HG03432 (cell line): ENCODE measurements around the gene HAUS7.
A peak's percentile ranks its signal among the peaks of the same experiment; 100 is the strongest.

Source experiments
- ATAC-seq: cut with Tn5 transposase; IDR thresholded peaks from one replicate; pipeline ENCODE4 v1.9.1; 2021; ENCODE audit warnings: mild to moderate bottlenecking, moderate library complexity; ENCODE audit not compliant: unreplicated experiment

Gene HAUS7

DNA sequence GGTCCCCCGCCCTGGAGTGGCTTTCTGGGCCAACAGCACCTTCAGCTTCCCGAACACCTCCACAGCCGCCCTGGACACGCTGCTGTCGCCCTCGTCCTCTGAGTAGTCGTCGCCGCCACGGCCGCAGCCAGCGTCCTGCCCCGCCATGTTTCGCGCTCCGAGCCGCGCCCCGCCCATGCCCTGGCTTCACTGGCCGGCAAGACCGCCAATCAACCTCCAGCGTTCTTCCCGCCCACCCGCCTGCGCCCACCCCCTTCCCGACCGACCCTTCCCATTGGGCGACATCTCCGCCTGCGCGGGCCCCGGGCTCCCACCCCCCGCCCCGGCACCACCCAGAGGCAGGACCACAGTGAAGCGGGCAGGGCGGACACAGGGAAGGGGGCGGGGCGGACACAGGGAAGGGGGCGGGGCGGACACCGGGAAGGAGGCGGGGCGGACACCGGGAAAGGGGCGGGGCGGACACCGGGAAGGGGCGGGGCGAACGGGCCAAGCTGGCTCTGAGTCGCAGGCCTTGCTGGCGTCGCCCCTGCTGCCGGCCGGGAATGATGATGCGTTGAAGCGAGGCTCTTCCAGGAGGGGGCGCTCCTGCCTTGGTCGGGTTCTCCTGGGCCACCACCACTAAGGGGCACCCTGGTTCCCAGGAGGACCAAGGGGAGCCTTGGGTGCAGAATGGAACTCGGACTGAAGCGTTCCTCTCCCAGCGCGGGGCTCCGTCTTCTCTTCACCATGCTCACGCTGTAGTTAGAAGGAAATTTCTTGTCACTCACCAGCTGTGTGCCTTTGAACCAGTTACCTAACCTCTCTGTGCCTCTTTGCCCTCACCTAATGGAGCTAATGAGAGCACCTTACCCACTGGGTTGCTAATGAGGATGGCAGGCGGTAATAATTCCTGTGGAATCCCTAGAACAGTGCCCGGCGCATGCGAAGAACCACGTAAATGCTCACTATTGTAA, at the start of gene HAUS7:
TSS of gene HAUS7 (minus strand) at position 166 of the 953 bp plus-strand sequence. CDS start at position 147, 19 bp downstream.
- peak; percentile 91 for ATAC-seq

DNA sequence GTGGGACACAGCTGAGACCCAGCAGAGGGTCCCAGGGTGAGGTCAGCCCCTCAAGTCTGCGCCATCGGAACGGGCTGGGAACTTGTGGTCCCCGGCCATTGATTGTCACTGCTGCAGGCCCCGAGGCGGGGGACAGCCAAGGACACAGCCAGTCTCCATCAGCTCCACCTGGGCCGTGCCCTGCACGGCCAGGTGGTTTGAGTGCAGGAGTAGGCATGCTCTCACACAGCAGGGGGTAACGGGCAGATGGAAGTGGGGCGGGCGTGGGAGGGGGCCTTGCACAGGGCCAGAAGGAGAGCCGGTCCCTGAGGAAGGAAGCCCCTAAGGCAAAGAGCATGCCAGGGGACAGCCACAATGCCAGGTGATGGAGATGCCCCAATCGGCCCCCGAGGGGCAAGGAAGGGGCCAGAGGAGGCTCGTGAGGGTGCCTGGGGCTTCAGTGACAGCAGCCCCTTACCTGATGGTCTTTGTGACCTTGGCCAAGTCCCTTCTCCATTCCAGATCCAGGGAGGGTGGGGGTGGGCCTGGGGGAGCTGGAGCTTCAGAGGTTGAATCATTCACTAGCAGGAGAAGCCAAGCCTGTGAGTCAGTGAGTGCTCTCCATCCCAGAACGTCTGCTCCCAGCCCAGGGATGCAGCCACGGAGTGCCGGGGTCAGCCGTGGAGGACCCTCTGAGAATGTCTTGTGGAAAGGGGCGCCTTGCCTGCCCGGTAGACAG, 49.4 kb upstream of the HAUS7 start:
- ATAC-seq, result no peak

DNA sequence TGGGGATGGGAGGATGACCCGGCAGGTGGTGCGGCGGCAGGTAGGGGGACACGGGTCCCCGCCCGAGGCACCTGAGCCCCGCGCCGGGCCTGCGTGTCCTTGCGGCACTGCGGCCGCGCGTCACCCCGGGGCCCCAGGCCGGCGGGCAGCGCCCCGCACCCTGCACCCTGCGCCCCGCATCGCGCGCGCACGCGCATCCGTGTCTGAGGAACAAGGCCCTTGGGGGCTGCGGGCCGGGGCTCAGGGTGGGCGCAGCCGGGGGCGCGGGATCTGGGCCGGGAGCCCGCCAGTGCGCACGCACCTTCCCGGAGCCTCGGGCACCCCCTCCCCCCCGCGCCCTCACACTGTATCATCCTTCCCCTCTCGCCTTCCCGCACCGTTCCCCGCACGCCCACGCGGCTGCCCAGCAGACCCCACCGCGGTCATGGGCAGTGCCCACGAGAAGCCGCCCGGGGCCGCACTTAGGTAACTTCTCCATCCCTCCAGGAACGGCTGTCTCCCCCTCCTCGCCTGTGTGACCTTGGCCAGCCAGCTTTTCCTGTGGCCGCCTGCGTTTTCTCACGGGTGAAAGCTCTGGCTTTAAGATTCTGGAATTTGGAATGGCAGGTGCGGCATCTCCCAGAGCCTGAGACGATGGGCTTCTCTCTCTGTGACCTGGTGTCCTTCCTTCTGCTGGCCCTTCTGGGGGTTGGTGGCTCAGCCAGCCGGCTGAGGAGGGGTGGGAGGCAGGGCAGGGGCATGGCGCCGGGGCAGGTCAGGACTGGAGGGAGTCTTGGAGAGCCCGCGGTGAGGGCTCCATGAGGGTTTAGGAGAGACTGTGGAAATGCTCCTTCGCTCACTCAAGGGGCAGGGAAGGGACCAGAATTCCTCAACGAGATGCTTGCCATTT, 47.8 kb upstream of the HAUS7 start:
- no peak for ATAC-seq

DNA sequence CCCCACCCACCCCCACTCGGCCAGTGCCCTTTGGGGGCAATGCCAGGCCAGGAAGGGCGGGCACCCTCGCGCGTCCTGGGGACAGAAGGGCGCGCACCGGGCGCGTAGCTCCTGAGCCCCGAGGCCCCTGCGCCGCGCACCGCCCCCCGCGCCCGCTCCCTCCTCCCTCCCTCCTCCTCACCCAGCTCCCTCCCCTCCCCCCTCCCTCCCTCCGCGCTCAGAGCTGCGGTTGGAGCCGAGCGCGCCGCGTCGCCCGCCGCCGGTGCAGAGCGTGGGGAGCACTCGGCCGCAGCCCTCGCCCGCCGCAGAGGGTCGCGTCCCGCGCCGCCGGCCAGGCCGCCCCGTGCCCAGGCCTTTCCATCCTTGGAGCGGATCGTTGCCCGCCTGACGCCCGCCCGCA, 47.0 kb upstream of the HAUS7 start, which contains the start of gene ATP2B3:
TSS of gene ATP2B3 (plus strand) at position 220 of the 400 bp plus-strand sequence. CDS start 18,606 bp downstream, outside the sequence.
- no peak for ATAC-seq

DNA sequence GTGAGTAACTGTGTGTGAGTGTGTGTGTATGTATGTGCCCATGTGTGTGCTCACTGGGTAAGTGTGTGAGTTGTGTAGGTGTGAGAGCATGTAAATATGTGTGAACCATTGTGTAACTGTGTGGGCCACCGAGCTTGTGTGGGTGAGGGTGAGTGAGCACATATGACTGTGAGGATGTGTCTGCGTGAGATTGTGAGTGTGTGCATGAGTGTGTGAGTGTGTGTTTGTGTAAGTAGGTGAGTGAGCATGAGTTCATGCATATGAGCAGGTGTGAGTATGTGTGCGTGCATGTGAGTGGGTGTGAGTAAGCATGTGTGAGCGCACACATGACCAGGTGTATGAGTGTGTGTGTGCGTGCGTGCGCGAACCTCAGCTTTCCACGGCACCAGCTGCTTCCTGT, 45.7 kb upstream of the HAUS7 start:
- ATAC-seq, result no peak

DNA sequence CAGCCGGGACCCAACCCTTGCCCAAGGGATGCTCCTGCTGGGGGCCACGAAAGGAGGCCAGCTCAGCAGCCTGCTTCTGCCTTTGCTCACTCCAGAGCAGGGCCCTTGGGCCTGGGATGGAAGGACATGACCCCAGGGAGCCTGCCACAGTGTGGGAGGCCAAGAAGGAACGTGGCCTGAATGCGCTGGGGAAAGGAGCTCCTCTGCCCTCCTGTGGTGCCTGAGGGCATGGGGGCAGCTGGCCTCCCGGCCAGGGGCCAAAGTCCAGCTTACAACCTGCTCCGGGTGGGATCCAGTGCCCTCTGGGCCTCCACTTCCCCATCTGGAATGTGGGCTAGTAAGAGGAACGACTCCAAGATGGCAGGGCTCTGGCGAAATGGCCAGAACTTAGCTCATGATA, 45.1 kb upstream of the HAUS7 start:
- no peak for ATAC-seq

DNA sequence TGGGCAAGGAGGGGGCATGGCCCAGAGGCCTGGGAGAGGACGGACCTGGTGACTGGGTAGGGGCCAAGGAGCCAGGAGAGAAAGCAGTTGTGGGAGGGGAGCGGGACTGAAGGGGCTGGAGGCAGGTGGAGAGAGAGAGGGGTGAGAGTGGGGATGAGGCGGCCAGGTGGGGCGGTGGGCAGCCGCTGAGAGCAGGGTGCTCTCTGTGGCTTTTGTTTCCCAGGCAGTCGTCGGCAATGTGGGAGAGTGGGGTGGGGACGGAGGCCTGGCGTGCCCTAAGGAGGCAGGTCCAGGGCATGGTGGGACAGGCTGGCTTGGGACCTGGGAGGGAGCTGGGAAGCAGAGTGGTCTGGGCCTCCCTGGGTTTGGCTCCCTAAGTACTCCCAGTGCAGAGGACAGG, 43.9 kb upstream of the HAUS7 start:
- no peak for ATAC-seq

DNA sequence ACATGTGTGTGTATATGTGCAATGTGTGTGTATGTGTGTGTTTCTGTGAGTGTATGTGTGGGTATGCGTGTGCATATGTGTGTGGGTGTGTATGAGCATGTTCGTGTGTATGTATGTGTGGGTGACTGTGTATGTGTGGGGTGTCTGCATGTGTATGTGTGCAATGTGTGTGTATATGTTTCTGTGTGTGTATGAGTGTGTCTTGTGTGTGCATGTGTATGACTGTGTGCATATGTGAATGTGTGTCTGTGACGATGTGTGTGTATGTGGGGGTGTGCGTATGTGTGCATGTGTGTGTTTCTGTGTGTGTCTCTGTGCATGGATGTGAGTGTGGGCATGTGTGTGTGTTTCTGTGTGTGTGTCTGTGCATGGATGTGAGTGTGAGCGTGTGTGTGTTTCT, 42.9 kb upstream of the HAUS7 start:
- no peak for ATAC-seq

DNA sequence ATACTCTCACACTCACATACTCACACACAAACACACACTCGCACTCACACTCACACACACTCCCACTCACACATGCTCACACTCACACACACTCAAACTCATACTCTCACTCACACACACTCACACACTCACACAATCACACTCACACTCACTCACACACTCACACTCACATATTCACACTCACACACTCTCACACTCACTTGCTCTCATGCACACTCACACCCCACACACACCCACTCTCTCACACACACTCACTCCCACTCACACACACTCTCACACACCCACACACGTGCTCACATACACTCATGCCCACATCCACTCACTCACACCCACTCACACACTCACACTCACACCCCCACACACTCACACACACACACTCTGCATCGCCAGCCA, 42.1 kb upstream of the HAUS7 start:
- no peak for ATAC-seq

DNA sequence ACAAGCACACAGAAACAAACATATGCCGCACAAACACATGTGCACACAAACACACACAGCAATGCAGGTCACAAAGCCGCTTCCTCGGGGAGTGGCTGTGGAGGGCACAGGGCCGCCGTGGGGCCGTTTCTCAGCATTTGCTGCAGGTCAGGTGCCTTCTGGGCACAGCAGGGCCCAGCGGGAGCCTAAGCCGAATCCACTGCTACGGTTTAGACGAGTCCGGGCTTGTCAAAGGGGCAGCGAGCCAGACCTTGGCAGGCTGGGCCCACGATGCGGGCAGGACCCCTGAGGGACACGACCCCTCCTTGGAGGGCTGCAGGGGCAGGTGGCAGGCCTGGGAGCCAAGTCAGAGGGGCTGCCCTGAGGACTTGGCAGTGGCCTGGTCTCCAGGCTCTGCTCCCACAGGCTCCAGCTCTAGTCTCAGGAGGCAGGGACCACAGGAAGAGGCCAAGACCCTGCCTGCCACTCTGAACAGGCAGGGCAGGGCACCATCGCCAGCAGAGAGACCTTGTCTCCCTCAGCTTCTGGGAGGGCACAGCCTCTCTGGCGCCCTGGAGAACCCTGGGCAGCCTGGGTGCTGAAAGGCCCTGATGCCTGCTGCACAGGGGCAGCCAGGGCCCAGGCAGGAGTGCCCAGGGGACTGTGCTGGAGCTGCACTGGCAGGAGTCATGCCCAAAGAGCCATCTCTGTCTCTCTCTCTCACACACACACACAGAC, 41.6 kb upstream of the HAUS7 start:
- no peak for ATAC-seq

DNA sequence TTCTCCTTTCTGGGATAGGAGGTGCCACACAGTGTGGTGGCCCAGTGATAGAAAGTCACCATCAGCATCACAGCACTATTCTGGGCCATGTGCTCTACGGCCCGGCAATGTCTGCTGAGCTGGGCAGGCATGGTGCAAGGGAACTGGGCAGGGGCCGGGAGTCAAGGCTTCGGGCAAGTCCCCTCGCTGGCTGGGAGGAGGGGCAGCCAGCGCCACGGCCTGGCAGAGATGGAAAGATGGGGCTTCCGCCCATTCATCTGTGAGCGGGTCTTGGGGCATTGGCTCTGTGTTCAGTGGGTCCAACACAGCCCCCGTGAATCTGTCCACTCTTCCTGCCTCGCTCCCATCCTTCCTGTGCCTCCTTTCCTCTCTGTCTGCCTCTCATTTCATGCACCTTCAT, 40.0 kb upstream of the HAUS7 start:
- no peak for ATAC-seq

DNA sequence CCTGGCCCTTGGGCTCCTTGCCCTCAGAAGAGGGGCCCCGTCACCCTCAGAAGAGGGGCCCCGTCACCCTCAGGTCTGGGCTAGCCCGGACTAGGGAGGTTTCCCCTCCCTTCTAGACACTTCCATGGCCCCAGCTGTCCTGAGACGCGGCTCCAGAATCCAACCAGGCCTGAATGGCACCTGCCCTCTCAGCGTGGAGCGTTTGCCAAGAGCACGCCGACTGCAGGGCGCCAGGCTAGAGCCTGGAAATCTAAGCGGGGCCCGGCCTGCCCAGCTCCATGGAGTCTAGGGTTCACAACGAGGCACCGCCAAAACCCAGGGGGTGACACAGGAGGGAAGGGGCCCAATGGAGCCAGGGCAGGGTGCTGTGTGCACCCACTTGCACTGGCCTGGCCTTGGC, 39.2 kb upstream of the HAUS7 start:
- no peak for ATAC-seq

DNA sequence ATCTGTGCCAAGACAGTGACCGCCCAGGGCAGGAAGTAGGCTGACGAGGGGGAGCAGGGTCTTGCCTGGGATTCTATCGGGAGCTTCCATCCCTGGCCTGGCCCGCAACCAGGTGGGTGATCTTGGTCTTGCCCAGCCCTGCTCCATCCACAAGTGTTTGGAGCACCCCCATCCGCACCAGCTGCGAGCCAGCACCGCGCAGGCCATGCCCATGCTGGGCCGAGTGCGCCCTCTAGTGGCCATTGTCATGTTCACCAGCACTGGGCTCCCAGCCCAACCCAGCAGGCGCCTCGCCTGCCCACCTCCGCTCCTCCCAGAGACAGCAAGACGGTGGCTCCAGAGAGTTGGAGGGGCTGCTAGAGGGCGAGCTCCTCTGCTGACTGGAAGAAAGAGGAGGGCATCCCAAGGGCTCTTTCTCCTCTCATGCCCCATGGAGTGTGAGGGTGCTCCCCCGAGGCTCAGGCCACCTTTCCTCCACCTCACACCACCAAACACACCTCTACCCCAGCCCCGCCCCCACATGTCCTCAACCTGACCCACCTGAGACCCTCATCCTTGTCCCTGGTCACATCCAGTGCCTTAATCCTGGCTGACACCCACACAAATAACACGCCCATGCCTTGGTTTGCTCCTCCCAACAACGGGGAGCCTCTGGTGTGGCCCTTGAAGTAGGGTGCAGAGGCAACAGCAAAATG, 37.3 kb upstream of the HAUS7 start:
- peak; percentile 91 for ATAC-seq

DNA sequence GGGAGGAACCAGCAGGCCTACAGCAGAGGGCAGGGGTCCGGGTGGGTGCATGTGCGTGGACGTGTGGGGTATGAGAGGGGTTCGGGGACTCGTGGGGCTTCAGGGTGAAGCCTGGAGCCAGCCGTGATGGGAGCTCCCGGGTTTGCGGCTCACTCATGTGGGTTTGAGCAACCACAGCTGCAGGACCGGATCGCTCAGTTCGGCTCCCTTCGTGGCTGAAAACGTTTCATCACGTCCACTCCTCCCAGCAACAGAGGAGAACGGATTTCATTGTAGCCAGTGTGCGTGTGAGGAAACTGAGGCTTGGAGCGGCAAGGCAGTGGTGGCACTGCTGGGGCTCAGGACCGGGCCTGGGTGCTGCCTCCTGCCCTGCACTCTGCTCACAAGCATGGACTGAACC, 35.0 kb upstream of the HAUS7 start:
- no peak for ATAC-seq

DNA sequence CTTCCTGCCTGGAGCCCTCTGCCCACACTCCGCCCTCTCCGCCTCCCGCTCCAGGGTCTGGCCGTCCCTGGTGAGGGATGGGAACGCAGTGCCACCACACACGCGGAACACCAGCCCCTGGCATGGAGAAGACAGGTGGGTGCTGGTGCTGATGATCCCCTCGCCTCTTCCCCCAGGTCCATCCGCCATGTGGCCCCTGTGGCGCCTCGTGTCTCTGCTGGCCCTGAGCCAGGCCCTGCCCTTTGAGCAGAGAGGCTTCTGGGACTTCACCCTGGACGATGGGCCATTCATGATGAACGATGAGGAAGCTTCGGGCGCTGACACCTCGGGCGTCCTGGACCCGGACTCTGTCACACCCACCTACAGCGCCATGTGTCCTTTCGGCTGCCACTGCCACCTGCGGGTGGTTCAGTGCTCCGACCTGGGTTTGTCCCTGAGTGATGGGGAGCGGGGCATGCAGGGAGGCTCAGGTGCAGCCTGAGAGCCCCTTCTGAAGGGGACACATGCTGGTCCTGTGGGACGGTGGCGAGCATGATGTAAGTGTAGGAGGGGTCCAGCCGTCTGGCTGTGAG, 34.2 kb upstream of the HAUS7 start:
- no peak for ATAC-seq

DNA sequence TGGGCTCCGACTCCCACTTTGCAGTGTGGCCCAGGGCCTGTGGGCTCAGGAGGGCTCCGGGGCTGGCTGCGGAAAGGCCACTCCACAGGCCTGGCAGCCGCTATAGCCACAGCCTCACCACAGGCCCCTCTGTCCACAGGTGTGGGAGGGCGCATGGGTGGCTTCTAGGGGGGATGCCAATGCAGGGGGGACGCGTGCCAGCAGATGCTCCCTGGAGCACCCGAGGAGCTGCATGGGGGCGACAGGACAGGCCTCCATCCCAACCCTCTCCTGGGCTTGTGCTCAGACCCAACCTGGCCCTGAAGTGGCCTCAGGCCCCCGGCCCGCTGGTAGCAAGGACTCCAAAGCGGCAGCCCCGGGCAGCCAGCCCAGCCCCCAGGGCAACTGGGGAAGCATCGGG, 32.4 kb upstream of the HAUS7 start:
- no peak for ATAC-seq

DNA sequence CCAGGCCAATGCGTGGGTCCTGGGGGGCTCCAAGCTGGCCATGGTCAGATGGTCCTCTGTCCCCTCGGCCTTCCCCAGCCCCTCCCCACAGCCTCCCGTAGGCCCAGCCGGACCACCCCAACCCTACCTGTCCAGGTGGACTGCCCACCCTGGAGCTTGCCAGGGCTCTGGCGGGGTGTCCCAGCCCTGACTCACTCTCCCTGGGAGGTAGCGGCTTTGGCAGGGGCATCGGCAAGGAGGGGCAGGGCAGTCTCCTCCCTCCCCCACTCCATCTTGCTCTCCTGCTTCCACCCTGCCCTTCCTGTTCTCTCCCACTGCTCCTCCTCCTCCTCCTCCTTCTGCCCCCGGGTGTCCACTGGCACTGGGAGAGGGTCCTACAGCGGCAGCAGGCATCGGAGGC, 31.8 kb upstream of the HAUS7 start:
- ATAC-seq, result no peak

DNA sequence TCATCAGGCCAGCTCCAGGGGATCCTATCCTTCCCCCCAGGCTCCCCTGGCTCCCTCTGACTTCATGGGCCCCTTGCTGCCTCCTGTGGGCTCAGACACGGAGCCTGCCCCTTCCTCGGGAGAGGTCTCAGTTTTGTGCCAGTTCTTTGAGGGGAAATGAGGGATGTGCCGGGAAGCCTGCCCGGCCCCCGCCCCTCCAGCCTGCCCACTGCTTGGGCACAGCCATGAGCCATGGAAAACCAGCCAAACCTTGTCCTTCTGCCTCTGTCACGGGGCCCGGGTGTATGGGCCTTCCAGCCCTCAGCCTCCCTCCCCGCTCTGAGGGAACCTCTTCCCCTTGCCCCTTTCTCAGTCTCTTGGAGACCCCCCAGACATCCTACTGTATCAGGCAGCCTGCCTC, 31.2 kb upstream of the HAUS7 start:
- ATAC-seq, result no peak

DNA sequence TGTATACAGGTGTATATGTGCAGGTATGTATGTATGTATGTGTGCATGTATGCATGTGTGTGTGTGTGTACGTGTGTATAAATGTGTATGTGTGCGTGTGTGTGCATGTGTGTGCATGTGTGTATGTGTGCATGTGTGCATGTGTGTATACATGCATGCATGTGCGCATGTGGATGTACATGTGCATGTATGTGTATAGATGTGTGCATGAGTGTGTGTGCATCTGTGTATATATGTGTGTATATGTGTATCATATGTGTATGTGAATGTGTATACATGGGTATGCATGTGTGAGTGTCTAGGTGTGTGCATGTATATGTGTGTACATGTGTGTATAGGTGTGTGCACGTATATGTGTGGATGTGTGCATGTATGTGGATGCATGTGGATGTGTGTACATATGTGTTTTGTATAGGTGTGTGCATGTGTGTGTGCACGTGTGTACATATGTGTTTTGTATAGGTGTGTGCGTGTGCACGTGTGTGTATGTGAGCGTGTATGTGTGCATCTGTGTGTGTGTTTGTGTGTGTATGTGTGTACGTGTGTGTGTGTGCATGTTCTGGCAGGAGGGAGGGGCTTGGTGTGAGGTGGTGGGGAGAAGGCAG, 30.4 kb upstream of the HAUS7 start:
- ATAC-seq, result no peak
